GM18868 (cell line): Measurements from ENCODE around the gene C21orf58.
"Not testable (repeated sequence)": the region's sequence is repeated elsewhere in the genome, so short reads cannot be mapped to it uniquely, and the experiment has no call there.

Experiments
- ATAC-seq: cut with Tn5 transposase; IDR thresholded peaks from one replicate; pipeline ENCODE4 v1.9.1; 2021; ENCODE audit warnings: mild to moderate bottlenecking, moderate library complexity; ENCODE audit not compliant: unreplicated experiment

Gene C21orf58

DNA sequence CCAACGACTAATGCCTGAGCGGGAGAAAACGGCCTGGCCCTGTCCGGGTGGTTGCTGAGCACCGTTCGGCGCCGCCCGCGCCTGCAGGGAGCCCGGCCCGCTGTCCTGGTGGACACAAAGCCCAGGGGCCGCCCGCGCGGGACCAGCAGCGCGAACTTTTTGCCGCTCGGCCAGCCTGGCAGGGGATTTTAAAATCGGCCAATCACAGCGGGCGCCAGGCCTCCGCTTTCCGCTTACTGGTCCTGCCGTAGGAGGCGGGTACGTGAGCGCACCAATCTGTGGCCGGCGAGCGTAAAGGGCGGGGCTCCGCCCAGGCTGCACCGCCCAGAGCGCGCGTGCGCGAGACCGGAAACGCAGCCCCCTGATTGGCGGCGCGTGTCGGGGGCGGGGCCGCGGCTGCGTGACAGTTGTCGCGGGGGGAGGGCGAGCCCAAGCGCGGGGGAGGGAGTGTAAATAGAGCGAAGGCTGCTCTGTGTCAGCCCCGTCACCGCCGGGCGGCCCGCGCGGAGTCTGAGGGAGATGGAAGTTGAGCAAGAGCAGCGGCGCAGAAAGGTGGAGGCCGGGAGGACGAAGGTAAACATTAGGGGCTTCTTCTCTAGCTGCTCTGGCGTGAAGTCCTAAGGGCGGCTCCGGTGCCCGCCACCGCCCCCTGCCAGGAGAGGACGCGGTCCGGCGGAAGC is at the start of gene C21orf58, which contains the start of gene PCNT:
TSS of gene C21orf58 (minus strand) at position 161 of the 680 bp plus-strand sequence. CDS start 1,132 bp downstream, outside the sequence.
TSS of gene PCNT (plus strand) at position 447 of the 680 bp plus-strand sequence. CDS start at position 520, 73 bp downstream.
- ATAC-seq: peak; percentile 82

DNA sequence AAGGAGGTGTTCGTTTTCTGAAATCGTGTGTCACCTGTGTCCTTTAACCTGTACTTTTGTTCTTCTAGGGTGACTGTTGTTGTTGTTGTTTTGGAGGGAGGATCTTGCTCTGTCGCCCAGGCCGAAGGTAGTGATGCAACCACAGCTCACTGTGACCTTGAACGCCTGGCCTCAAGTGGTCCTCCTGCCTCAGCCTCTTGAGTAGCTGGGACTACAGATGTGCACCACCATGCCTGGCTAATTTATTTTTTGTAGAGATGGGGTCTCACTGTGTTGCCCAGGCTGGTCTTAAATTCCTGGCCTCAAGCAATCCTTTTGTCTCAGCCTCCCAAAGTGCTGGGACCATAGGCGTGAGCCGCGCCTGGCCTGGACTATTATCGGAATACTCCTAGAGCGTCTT is 49.3 kb upstream of the C21orf58 start:
- ATAC-seq: not testable (repeated sequence)

DNA sequence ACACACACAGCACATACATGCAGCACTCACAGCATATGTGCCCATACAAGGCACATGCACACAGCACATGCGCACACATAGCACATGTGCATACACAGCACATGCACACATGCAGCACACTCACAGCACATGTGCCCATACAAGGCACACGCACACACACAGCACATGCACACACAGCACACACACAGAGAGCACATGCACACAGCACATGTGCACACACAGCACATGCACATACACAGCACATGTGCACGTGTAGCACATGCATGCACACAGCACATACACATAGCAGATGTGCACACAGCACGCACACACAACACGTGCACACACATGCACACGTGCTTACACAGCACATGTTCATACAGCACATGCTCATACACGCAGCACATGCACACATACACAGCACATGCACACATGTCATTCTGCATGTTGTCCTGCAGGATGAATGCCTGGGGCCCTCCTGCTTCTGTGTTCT is 48.4 kb upstream of the C21orf58 start:
- no peak for ATAC-seq

DNA sequence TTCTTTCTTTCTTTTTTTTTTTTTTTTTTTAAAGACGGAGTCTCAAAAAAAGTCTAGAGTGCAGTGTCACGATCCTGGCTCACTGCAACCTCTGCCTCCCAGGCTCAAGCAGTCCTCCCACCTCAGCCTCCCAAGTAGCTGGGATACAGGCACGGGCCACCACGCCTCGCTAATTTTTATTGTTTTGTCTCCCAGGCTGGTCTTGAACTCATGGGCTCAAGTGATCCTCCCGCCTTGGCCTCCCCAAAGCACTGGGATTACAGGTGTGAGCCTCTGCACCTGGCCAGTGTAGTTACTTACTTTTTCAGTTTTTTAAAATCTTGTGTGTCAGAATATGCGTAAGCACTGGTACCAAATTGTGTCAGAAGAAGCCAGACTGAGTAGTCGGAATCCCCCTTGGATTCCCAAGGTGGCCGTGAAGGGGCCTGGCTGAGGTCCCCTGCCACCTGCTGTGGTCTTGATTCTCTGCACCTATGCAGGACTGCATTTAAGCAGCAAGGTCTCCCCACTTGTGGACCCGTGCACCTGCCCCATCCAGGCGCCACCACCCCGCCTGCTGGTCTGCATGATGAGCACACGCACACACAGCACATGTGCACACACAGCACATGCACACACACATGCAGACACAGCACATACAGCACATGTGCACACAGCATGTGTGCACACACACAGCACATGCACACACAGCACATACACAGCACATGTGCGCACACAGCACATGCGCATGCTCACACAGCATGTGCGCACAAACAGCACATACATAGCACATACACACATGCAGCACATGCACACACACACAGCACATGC is 47.7 kb upstream of the C21orf58 start:
- no peak for ATAC-seq

DNA sequence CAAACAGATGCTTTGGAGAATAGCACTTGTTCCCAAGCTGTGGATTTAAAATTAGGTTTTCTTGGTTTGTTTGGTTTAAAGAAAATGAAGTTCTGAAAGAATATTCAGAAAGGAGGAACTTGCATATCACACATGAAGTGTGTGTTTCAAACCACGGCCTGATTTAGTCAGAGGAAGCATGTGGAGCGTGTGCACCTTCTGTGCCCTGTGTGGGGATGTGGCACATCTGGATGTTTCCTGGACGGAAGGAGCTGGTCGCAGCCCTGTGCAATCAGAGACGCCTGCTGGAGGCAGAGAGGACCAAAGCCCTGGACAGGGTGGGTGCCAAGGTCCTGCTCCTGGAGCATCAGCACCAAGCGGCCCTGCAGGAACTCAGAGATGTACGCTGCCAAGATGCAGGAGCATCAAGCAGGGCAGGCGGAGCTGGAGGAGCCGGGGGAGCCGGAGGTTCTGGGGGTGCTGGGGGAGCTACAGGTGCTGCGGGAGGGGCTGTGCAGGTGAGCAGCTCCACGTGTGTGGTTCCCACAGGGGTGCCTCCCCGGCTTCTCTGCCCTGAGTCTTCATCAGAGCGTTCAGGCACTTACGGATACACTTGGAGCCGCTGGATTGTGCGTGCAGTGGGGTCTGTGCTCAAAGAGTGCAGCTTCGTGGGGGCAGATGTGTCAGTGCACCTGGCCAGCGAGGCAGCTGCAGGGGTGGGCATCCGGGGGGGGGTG is 46.0 kb upstream of the C21orf58 start:
- no peak for ATAC-seq

DNA sequence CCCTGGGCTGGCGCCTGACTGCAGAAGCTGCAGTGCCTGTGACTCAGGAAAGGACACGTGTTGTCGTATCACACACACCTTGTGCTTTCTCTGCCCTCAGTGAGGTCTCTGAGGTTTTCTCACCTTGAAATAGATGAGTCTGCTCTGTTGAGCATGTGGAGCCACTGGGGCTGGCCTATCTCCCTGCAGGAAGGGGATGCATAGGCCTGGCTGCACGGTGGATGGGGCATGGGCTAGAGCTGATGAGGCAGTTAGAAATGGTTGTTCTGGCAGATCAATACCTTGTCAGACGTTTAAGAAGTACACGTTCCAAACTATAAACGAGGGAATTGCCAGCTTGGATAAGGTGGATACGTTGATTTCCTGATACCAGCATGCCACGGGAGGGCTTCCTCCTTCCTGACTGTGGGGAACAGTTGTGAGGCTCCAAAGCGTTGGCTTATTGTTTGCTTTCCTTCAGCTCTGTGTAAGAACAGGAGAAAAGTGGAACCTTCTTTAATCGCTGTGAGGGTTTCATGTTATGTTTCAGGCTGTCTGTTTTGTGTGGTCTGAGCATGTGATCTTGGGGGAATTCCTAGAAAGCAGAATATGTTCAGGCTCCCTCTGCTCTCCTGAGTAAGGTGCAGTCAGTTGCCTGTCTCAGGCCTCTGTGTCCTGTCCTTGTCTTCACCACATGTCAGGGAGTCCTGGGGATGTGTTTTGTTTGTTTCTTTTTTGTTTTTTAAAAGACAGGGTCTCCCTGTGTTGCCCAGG is 45.0 kb upstream of the C21orf58 start:
- ATAC-seq: peak; percentile 82

DNA sequence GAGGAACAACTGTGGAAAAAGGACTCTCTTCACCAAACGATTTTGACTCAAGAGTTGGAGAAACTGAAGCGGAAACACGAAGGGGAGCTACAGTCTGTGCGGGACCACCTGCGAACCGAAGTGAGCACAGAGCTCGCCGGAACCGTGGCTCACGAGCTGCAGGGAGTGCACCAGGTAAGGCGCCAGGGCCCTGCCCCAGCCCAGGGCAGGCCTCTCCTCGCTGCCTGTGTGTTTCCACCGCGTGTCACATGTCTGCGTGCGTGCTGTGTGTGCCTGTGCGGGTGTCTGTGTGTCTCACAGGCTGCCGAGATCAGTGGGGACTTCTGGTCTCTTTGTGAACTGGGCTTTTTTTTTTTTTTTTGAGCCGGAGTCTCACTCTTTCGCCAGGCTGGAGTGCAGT is 43.3 kb upstream of the C21orf58 start:
- no peak for ATAC-seq

DNA sequence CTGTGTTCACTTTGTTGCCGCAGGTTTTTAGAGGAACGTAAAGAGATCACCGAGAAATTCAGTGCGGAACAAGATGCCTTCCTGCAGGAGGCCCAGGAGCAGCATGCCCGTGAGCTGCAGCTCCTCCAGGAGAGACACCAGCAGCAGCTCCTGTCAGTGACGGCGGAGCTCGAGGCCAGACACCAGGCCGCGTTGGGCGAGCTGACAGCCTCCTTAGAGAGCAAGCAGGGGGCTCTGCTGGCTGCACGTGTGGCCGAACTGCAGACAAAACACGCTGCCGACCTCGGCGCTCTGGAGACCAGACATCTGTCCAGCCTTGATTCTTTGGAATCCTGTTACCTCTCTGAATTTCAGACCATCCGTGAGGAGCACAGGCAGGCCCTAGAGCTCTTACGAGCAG is 42.9 kb upstream of the C21orf58 start:
- ATAC-seq: no peak

DNA sequence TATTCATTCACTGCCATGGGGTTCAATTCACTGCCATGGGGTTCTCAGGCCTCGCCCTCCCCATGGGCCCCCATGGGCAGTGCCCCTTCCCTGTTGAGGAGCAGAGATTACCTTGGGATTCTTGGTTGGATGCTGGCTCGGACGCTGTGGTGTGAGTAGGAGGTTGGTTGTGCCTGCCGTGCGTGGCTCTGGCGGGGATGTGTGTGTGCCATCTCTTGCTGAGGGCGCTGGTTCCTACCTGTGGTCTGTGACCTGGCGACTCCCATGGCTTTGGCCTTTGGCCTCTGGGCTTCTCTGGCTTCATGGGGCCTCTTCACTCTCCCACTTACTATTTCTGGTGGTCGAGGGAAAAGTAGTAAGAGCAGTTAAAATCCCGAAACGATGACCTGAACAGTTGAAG is 42.4 kb upstream of the C21orf58 start:
- ATAC-seq: no peak

DNA sequence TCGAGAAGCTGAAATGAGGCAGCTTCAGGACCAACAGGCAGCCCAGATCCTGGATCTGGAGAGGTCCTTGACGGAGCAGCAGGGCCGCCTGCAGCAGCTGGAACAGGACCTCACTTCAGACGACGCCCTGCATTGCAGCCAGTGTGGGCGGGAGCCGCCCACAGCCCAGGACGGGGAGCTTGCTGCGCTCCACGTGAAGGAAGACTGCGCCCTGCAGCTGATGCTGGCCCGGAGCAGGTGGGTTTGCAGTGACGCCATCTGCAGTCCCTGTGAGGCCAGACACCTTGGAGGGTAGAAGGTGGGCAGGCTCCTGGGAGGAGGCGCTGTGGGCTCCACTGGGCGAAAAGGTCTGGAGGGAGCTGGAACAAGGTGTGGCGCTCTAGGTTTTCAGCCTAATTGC is 40.0 kb upstream of the C21orf58 start:
- ATAC-seq: no peak

DNA sequence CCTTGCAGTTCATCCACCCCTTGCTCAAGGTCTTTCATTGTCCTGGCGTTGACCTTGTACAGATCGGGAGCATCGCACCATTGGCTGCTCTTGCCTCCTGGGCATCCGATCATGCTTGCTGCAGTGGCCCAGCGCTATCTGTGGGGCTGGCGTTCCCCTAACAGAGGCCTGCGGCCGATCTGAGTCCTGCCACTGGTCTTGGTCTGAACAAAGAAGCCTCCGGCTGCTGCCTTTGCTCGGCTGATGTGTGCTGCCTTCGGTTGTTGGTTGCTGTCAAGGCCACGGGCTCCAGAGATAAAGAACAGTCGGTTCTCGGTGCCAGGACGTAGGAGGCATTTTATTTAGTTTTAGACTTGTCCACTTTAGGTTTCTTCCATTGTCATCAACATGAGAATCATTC is 39.3 kb upstream of the C21orf58 start:
- ATAC-seq: no peak

DNA sequence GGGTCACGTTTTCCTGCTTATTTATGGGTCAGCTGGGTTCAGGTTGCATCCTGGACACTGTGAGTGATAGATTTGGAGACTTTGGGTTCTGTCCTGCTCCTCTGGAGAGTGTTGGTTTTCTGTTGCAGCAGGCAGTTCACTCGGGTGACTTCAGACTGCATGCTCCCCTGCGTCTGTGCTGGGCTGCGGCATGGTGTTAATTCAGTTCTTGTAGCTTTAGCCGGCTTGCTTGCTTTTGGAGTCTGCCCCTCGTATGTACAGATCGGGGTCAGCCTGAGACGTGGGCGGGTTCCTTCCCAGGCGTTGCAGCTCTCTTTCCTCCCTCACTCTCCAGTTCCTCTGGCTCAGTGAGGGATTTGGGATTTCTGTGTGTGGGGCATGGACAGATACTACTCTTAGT is 38.3 kb upstream of the C21orf58 start:
- ATAC-seq: no peak

DNA sequence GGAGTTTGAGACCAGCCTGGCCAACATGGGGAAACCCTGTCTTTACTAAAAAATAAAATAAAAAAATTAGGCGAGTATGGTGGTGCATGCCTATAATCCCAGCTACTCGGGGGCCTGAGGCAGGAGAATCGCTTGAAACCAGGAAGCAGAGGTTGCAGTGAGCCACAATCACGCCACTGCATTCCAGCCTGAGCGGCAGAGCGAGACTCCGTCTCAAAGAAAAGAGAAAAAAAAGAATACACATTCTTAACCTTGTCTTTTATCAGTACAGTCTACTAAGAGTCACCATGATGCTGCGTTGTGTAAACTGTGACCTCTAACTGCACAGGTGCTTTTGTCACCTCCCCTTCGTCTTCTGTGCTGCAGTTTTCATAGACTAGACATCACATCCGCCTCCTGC is 37.5 kb upstream of the C21orf58 start:
- ATAC-seq: no peak

DNA sequence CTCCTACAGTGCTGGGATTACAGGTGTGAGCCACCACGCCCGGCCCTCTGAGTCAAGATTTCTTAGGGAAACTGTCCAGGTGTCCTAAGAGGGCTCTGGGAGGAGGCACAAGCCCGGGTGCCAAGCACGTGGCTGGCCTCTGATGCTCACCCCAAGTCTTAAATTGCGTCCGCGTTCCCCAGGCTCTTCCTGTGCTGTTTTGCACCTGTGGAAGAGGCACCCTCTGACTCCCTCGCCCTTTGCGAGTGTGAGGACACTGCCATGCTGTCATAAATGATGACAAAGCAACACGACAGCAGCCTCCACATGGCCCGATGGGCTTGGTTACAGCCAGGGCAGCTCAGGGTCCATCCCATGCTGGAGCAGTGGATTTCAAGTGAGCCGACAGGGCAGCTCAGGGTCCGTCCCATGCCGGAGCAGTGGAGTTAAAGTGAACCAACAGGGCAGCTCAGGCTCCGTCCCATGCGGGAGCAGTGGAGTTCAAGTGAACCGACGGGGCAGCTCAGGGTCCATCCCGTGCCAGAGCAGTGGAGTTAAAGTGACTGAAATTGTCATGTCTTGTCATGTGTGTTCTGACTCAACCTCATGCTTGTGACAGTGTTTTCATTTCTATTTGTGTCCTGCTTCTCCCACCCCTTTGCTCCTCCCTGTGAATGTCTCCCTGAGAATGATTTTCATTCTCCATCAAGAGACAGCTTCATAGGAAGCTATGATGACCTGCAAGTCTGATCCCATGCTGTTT is 34.2 kb upstream of the C21orf58 start:
- ATAC-seq: no peak

DNA sequence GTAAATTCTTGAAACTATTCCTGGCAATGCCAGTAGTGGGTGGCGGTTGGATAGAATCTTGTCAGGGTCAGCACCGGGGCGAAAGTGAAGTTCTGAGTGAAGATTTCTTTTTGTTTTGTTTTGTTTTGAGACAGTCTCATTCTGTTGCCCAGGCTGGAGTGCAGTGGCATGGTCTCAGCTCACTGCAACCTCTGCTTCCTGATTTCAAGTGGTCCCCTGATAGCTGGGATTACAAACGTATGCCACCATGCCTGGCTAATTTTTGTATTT is 33.6 kb upstream of the C21orf58 start:
- ATAC-seq: peak; percentile 39

DNA sequence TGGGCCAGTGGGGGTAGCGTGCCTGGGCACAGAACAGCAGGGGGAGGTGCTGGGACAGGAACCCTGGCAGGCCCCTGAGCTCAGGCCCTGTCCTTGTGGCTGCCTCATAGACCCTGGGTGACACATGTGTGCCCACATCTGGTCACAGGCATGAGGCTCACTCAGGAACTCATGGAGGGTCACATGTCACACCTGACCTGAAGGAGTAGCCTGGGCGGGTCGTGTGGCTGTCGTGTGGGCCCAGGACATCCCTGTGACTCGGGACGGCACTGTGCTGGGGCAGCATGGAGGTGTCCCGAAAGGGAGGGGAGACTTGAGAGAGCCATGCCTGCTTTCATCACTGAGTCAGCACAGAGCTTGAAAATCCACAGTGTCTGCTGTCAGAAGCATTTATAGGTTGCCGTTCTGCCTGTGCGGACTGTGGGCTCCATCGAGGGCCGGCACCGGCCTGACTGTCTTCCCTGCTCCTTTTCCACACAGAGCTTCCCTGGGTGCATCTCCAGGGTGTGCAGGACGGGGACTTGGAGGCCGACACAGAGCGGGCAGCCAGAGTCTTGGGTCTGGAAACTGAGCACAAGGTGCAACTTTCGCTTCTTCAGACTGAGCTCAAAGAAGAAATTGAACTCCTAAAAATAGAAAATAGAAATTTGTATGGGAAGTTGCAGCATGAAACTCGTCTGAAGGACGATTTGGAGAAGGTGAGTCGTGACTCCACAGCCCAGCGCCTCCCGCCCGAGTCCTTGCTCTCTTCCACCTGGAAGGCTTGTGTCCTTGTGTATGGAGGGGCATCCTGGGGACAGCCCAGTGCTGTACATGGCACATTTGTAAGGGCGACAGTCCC is 33.0 kb upstream of the C21orf58 start:
- peak; percentile 47 for ATAC-seq

DNA sequence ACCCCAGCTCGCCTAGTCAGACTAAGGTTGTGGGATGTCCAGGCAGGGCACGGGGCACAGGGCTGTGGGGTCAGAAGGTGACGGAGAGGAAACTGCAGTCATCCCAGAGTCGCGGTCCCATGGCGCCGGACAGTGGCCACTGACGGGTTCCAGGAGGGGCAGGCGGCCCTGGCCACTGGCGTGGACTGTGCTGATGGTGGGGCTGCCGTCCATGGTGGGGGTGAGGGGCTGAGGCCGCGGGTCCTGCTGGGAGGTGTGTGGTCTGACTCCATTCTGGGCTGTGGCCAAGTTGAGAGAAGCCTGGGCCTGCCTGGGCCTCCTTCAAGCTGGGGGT is 32.3 kb upstream of the C21orf58 start:
- no peak for ATAC-seq

DNA sequence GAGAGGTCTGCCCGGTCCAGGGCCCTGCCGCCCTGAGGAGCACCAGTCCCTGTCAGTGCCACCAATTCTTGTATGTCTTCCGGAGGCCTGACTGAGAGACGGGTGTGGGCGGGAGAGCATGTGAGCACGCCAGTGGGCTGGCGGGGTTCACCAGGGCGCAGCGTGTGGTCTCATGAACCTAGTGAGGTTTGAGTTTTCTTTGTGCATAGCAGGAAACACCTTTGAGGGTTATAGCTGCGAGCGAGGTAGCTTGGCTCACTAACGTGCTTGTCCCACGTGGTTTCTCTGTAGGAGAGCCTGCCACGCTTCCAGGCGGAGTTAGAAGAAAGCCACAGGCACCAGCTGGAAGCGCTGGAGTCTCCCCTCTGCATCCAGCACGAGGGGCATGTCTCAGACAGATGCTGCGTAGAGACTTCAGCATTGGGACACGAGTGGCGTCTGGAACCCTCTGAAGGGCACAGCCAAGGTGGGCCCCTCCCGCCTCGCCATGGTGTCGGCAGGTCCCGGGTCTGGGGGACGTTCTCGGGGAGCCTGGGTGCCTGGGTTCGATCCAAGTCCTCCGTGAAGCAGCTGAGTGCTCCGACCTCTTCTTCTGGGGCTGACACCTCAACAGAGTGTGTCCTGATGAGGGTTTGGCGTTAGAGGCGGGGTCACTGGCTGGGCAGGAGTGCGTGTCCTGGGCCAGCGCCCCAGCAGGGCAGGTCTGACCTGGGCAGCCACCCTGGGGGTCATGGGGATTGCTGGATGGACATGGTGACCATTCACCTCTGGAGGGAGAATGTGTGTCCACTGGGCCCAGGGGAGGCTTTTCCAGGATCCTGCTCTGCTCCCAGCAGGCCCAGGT is 31.7 kb upstream of the C21orf58 start:
- ATAC-seq: no peak

DNA sequence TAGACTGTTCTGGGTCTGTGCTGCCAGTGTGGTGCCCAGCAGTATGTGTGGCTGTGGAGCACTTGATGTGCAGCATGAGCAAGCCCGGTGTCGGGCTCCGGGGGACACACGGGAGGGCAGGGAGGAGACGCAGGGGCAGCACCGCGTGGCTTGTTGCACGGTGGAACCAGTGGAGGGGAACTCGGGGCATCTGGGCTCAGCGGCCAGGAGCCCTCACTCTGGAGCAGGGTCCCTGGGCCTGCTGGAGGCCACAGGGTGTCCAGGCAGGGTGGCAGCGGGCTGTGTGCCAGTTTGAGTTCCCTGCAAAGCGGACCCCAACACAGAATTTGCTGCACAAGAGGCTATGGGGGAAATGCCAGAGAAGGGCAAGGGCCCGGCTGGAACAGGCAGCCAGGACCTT is 30.8 kb upstream of the C21orf58 start:
- ATAC-seq: no peak
